Chondrocyte (in vitro differentiated cells): Measurements from ENCODE around the gene CFAP54. TPM values are rescaled to one million over a fixed set of nuclear protein-coding genes. Genes with fewer than 3 reads are reported as not detected.
A peak's percentile ranks its signal among the peaks of the same experiment; 100 is the strongest.

ENCODE experiments used
- DNase-seq: peaks from one replicate; pipeline ENCODE4 v3.0.0; 2021; ENCODE audit warnings: mixed read lengths, low spot score
- H3K27ac Mint-ChIP-seq: one replicate; pipeline ENCODE4 v1.8.0; 2021; ENCODE audit warnings: mild to moderate bottlenecking, moderate library complexity, mixed read lengths; ENCODE audit not compliant: unreplicated experiment
- H3K27me3 Mint-ChIP-seq: 2 replicates; pipeline ENCODE4 v1.8.0; 2021; ENCODE audit warnings: low read depth, mixed read lengths
- H3K36me3 Mint-ChIP-seq: 2 replicates; pipeline ENCODE4 v1.8.0; 2021; ENCODE audit warnings: low read depth, mixed read lengths
- H3K4me1 Mint-ChIP-seq: 2 replicates; pipeline ENCODE4 v1.8.0; 2021; ENCODE audit warnings: low read depth, mild to moderate bottlenecking, mixed read lengths
- H3K4me3 Mint-ChIP-seq: one replicate; pipeline ENCODE4 v1.8.0; 2021; ENCODE audit warnings: mild to moderate bottlenecking, moderate library complexity, mixed read lengths; ENCODE audit not compliant: unreplicated experiment
- H3K9me3 Mint-ChIP-seq: 2 replicates; pipeline ENCODE4 v1.8.0; 2021; ENCODE audit warnings: low read depth, mixed read lengths
- CTCF ChIP-seq: fragments of 200-600 bp; sonication (generic); IDR thresholded peaks from 2 replicates; pipeline ENCODE4 v1.5.0; 2021; ENCODE audit warnings: antibody characterized with exemption, mild to moderate bottlenecking, moderate library complexity
- total RNA-seq: library from RNA; stranded (reverse); gene quantifications from 3 replicates; pipeline ENCODE4 v1.2.1, GENCODE V29; 2021

CFAP54 gene
- total RNA-seq, 1 donor from 2014 or later = 0.15 TPM

GRCh38 chr12:96502949-96503532 is 13.7 kb downstream of the CFAP54 start:
- Mint-ChIP-seq H3K4me3 (no peak overlapping the region), H3K9me3 (no peaks in the 10 kb centered on the region), H3K27me3 (no peaks in the 10 kb centered on the region), H3K27ac (no peak overlapping the region), H3K36me3 (no peaks in the 10 kb centered on the region), H3K4me1 (peaks cover 26% of the 10 kb centered on the region)
- no peak for TF ChIP-seq CTCF
- DNase-seq = no peak

- Mint-ChIP-seq H3K9me3 (no peaks in the 10 kb centered on the region), H3K36me3 (no peaks in the 10 kb centered on the region), H3K4me3 (no peak overlapping the region), H3K4me1 (peaks cover 30% of the 10 kb centered on the region), H3K27me3 (no peaks in the 10 kb centered on the region), H3K27ac (no peak overlapping the region)
- no peak for TF ChIP-seq CTCF
- no peak for DNase-seq
Observed at GRCh38 chr12:96503976-96504375, 14.6 kb downstream of the CFAP54 start.

DNA sequence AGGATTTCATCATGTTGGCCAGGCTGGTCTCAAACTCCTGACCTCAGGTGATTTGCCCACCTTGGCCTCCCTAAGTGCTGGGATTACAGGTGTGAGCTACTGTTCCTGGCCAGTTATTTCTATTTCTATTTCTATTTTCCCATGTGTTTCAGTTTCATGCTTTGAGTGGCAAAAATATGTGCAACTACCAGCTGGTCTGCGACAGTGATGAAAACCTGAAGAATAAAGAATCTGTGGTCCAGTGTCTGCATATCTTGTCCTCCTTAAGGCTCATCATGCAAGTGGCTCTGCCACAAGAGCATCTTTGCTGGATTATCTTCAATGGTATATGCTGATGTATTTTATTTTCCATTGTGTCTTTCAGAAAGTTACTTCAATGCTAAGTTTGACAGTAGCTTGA is 17.4 kb downstream of the CFAP54 start:
- H3K9me3 Mint-ChIP-seq = no peaks in the 10 kb centered on the region
- no peak overlapping the region for H3K27ac Mint-ChIP-seq
- TF ChIP-seq CTCF = no peak
- no peak for DNase-seq
- peaks cover 28% of the 10 kb centered on the region for H3K4me1 Mint-ChIP-seq
- H3K36me3 Mint-ChIP-seq = no peaks in the 10 kb centered on the region
- H3K4me3 Mint-ChIP-seq = no peak overlapping the region
- no peaks in the 10 kb centered on the region for H3K27me3 Mint-ChIP-seq

GRCh38 chr12:96510306-96510764 is 21.0 kb downstream of the CFAP54 start:
- H3K4me3 Mint-ChIP-seq = no peak overlapping the region
- no peak for DNase-seq
- H3K9me3 Mint-ChIP-seq = no peaks in the 10 kb centered on the region
- H3K36me3 Mint-ChIP-seq = no peaks in the 10 kb centered on the region
- no peaks in the 10 kb centered on the region for H3K27me3 Mint-ChIP-seq
- peak overlapping the region; percentile 86 for H3K27ac Mint-ChIP-seq
- TF ChIP-seq CTCF = no peak
- H3K4me1 Mint-ChIP-seq = peaks cover 24% of the 10 kb centered on the region

GRCh38 chr12:96513166-96513565 is 23.8 kb downstream of the CFAP54 start:
- Mint-ChIP-seq H3K27me3 (no peaks in the 10 kb centered on the region), H3K4me3 (no peak overlapping the region), H3K9me3 (no peaks in the 10 kb centered on the region), H3K36me3 (no peaks in the 10 kb centered on the region), H3K4me1 (peaks cover 25% of the 10 kb centered on the region), H3K27ac (no peak overlapping the region)
- no peak for DNase-seq
- TF ChIP-seq CTCF = no peak
